Measurements from ENCODE around the gene EMC9. TPM values are rescaled to one million over a fixed set of nuclear protein-coding genes. Genes with fewer than 3 reads are reported as not detected.

The EMC9 gene
- polyA plus RNA-seq, 2 of the 4 experiments (the other 2 are of a cell fraction) = 21.5 to 48.5 TPM

- peak; percentile 82 to 92 for ATAC-seq
- Histone ChIP-seq H3K27ac (peak within 1 kb of the TSS; percentile 96 to 98), H3K9me3 (no peaks in the 10 kb centered on the region), H3K4me1 (peaks cover 32% of the 10 kb centered on the region), H3K4me3 (peak within 1 kb of the TSS; percentile 88), H3K4me2 (peak within 1 kb of the TSS; percentile 98)
- TF ChIP-seq CHD2 (IDR thresholded peaks at IDR 0.05; ENCODE audit: low read length, partially characterized antibody) (peak; percentile 45), E2F6 (IDR thresholded peaks at IDR 0.05; ENCODE audit: borderline replicate concordance, low read depth) (no peak), REST (IDR thresholded peaks at IDR 0.05) (peak; percentile 47; the same call in 1 of the 2 replicates), EP300 (IDR thresholded peaks at IDR 0.05) (no peak), PHF8 (IDR thresholded peaks at IDR 0.05; ENCODE audit: borderline replicate concordance, low read depth) (peak; percentile 51), POLR2A (IDR thresholded peaks at IDR 0.05; ENCODE audit: low read length) (peak; percentile 41), RNF2 (IDR thresholded peaks at IDR 0.05; ENCODE audit: borderline replicate concordance, low read depth) (no peak), JUN (IDR thresholded peaks at IDR 0.05) (peak in 1 of 2 experiments; percentile 49; a peak in 2 of 5 replicates)
- POLR2A ChIA-PET = interaction anchor here (0.6 to 5.2 kb wide), 11 partner anchors 9 to 357 kb away, joined by 3 to 48 read pairs (median 6); partner anchors contain the start of genes CHMP4A, DCAF11, IRF9 and NRL
- CTCF ChIA-PET = interaction anchor here (0.5 to 5.4 kb wide), 14 partner anchors 8 to 82 kb away, joined by 3 to 47 read pairs (median 4); partner anchors contain the start of genes IRF9 and RNF31
- peak; percentile 81 to 86 for DNase-seq (ENCODE audit: low read depth in 1 of 2, low spot score in 1 of 2)
- FAIRE-seq = no peak
- WGBS (ENCODE audit: missing lambda C conversion rate) = 0% methylated on average over 7 of the region's 75 CpGs
These were observed 5.3 kb downstream of the EMC9 start, which contains the start of gene PSME1 for GRCh38 chr14:24135834-24136683. PSME1 (plus strand) TSS chr14:24136194; CDS start chr14:24136263, 69 bp downstream.

GRCh38 chr14:24135584-24135833 lies 5.9 kb downstream of the EMC9 start:
- ChIA-PET POLR2A (interaction anchor here (1.0 to 5.2 kb wide), 10 partner anchors 9 to 135 kb away, joined by 3 to 48 read pairs (median 6); partner anchors contain the start of genes CHMP4A, DCAF11, IRF9 and NRL), CTCF (interaction anchor here (0.5 to 5.4 kb wide), 13 partner anchors 9 to 82 kb away, joined by 3 to 47 read pairs (median 4); partner anchors contain the start of genes IRF9 and RNF31)
- DNase-seq (ENCODE audit: low read depth in 1 of 2, low spot score in 1 of 2) = no peak
- Histone ChIP-seq H3K9me3 (no peaks in the 10 kb centered on the region), H3K4me1 (peaks cover 32% of the 10 kb centered on the region), H3K4me3 (peak overlapping the region; percentile 88), H3K4me2 (peak overlapping the region; percentile 98), H3K27ac (peak overlapping the region; percentile 96 to 98)
- FAIRE-seq = no peak
- WGBS (ENCODE audit: missing lambda C conversion rate) = 22% methylated on average over 9 of the region's 9 CpGs
- ATAC-seq = no peak; a peak in 1 of 6 replicates
- TF ChIP-seq HEYL (CRISPR knock-in tag; IDR thresholded peaks at IDR 0.05) (no peak), POLR2AphosphoS2 (conservative IDR thresholded peaks at IDR 0.05; ENCODE audit: low read length) (no peak), PHF8 (IDR thresholded peaks at IDR 0.05; ENCODE audit: borderline replicate concordance, low read depth) (peak; percentile 11; the same call in 1 of the 2 replicates), FOSL2 (IDR thresholded peaks at IDR 0.05) (no peak), FOSL2 (CRISPR knock-in tag; IDR thresholded peaks at IDR 0.05) (no peak), REST (IDR thresholded peaks at IDR 0.05) (no peak), FOXS1 (CRISPR knock-in tag; IDR thresholded peaks at IDR 0.05) (no peak), HMGXB4 (CRISPR knock-in tag; IDR thresholded peaks at IDR 0.05; ENCODE audit: borderline replicate concordance) (no peak), SREBF2 (IDR thresholded peaks at IDR 0.05) (no peak)

Measured in A549 (cell line).